SH-SY5Y (cell line): ENCODE data around the gene ATP6V1B1.

Source experiments
- GATA2 ChIP-seq: IDR thresholded peaks from 2 replicates; pipeline ENCODE4 v1.6.1; 2011; ENCODE audit warnings: mild to moderate bottlenecking, low read depth, low read length
- GATA3 ChIP-seq: IDR thresholded peaks from 2 replicates; pipeline ENCODE4 v1.6.1; 2011; ENCODE audit warnings: low read depth, mild to moderate bottlenecking, low read length, moderate library complexity

Gene ATP6V1B1

GRCh38 chr2:70987386-70987785 is 51.7 kb downstream of the ATP6V1B1 start:
- TF ChIP-seq GATA2 (no peak), GATA3 (no peak)

- TF ChIP-seq GATA2 (no peak), GATA3 (no peak)
Measured at GRCh38 chr2:70988151-70988550, 52.5 kb downstream of the ATP6V1B1 start.

- TF ChIP-seq GATA2 = no peak
- TF ChIP-seq GATA3 = no peak
Measured at GRCh38 chr2:70988726-70989648, 53.3 kb downstream of the ATP6V1B1 start.

GRCh38 chr2:70990216-70990615 is 54.5 kb downstream of the ATP6V1B1 start:
- TF ChIP-seq GATA2 (no peak), GATA3 (no peak)

GRCh38 chr2:70991142-70991541 is 55.4 kb downstream of the ATP6V1B1 start:
- no peak for TF ChIP-seq GATA2
- no peak for TF ChIP-seq GATA3

- TF ChIP-seq GATA2 (no peak), GATA3 (no peak)
Measured at GRCh38 chr2:70991742-70992141, 56.0 kb downstream of the ATP6V1B1 start.

- TF ChIP-seq GATA2 = no peak
- TF ChIP-seq GATA3 = no peak
Measured at GRCh38 chr2:70992945-70993853, 57.5 kb downstream of the ATP6V1B1 start.

GRCh38 chr2:70994009-70994698 is 58.5 kb downstream of the ATP6V1B1 start:
- TF ChIP-seq GATA2 = no peak
- no peak for TF ChIP-seq GATA3

- TF ChIP-seq GATA3 (no peak), GATA2 (no peak)
Measured at GRCh38 chr2:70994699-70995425, 59.2 kb downstream of the ATP6V1B1 start, which contains the start of gene TEX261. TEX261 (minus strand) TSS chr2:70994873; CDS start chr2:70994757, 116 bp downstream.

- TF ChIP-seq GATA2 (no peak), GATA3 (no peak)
Measured at GRCh38 chr2:70995426-70995729, 59.7 kb downstream of the ATP6V1B1 start.

GRCh38 chr2:70999362-70999761 is 63.7 kb downstream of the ATP6V1B1 start:
- TF ChIP-seq GATA2 = no peak
- no peak for TF ChIP-seq GATA3

- TF ChIP-seq GATA2 = no peak
- no peak for TF ChIP-seq GATA3
Measured at GRCh38 chr2:71000780-71001591, 65.3 kb downstream of the ATP6V1B1 start.

- no peak for TF ChIP-seq GATA2
- TF ChIP-seq GATA3 = no peak
Measured at GRCh38 chr2:71001592-71001927, 65.9 kb downstream of the ATP6V1B1 start.
